TTC549 (cell line): ENCODE measurements around the gene SLC6A7.

Experiments used
- FAIRE-seq: peaks from 2 replicates; lab custom pipeline; 2012; peaks lifted over from hg19 to GRCh38; lab: Jason Lieb, UNC

SLC6A7 gene

GRCh38 chr5:150195736-150196485 is 6.0 kb downstream of the SLC6A7 start:
- no peak for FAIRE-seq

DNA sequence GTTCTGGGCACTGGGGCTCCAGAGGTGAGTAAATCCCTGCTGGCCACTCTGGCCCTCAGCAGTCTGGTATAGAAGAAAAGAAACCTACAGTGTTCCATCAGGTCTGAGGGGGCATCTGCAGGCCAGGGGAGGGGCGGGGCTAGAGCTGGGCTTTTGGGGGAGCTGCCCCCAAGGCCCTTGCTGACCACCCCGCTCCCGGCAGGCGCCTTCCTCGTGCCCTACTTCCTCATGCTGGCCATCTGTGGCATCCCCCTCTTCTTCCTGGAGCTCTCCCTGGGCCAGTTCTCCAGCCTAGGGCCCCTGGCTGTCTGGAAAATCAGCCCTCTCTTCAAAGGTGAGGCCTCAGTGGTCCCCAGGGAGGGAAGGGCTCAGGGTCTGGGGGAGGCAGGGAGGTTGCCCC is 6.7 kb downstream of the SLC6A7 start:
- FAIRE-seq, result no peak

- no peak for FAIRE-seq
Measured at GRCh38 chr5:150196986-150197385, 7.1 kb downstream of the SLC6A7 start.

DNA sequence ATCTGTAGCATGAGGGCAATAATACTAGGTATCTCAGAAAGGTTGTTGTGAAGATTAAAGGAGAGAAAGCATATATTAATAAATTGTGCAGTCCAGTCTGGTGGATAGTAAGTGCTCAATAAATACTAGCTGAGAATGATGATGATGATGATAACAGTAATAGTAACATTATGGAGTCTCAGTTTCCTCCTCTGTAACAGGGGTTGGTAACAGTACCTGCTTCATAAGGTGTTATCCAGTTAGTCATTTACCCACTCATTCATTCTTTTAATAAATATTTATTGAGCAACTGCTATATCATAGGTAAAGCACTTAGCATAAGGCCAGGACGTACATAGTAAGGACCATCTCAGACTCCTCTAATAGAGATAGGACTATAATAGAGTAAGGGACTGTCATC is 7.6 kb downstream of the SLC6A7 start:
- FAIRE-seq, result no peak

DNA sequence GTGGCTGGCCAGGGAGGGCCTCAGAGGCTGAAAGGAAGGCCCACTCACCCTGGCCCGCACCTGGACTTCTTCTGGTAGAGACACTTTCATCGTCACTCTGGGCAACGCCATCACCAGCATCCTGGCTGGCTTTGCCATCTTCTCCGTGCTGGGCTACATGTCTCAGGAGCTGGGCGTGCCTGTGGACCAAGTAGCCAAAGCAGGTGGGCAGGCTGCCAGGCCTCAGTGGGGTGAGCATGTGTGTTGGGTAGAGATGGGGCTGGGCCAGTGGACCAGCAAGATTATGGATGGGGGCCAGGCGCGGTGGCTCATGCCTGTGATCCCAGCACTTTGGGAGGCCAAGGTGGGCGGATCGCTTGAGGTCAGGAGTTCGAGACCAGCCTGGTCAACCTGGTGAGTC is 12.6 kb downstream of the SLC6A7 start:
- FAIRE-seq, result no peak

GRCh38 chr5:150203832-150204589 is 14.1 kb downstream of the SLC6A7 start:
- no peak for FAIRE-seq

DNA sequence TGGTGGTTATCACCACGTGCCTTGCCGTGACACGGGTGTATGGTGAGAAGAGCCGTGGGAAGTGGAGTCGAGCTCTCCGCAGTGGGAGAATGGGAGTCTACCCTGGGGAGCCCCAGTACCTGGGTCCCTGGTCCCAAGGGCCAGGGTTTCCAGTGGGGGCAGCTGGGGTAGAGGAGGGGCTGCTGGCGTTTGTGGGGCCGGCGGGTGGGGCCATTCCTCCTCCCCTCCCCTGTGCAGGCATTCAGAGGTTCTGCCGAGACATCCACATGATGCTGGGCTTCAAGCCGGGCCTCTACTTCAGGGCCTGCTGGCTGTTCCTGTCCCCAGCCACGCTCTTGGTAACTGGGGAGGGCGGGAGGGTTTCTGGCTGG is 14.7 kb downstream of the SLC6A7 start:
- no peak for FAIRE-seq

- FAIRE-seq, result no peak
Measured at GRCh38 chr5:150206098-150206778, 16.4 kb downstream of the SLC6A7 start.

- FAIRE-seq, result no peak
Measured at GRCh38 chr5:150206779-150207115, 16.9 kb downstream of the SLC6A7 start.

DNA sequence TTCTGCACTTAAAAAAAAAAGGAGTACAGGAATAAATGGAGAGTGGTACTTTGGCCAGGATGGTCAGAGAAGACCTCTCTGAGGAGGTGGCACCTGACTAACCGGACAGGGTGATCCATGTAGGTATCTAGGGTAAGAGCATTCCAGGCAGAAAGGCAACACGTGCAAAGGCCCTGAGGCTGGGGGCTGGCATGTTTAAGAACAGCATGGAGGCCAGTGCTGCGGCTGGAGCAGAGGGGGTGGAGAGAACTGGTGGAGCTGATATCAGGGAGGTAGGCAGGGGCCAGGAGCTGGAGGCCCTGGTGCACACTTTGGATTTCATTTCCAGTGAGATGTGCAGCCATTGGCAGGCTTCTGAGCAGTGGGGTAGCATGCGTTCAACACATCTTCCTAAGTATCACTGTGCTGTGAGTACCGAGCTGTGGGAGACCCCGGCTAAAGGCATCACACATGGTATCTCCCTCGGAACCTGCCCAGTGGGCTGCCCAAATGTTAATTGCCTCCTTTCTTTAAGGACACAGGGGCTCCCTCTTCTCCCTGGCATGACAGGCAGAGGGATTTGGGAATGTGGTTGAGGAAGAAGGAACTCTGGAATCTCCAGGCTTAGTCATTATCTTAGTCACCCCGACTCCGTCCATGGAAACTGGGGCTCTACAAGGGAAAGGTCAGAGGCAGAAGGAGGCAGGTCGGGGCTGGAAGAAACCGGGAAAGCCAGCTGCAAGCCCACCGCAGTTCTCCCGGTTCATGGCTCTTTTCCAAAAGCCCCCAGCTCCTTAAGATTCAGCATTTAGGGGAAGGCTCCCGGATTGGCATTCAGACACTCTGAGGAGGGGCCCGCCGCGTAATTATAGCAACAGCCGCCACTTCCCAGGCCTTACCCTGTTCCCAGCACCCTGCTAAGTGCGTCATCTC is 18.6 kb downstream of the SLC6A7 start:
- no peak for FAIRE-seq

- FAIRE-seq, result no peak
Measured at GRCh38 chr5:150209099-150209635, 19.3 kb downstream of the SLC6A7 start.

DNA sequence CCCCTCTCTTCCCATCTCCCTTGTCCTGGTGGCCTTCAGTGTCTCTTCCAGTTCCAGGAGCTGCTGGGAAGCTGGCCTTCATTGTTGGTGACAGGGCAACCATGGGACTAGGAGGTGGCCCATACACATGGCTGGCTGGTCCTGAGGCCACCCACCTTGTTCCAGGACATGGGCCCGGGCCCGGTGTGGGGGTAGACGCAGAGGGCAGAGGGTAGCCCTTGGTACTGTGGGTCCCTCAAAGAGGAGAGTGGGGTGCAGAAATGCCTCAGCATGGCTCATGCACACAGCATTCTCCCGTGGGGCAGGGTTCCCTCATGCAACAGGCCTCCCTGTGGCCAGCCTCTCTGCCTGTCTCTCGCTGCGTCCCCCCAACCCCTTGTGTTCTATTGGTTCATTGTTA is 20.8 kb downstream of the SLC6A7 start:
- no peak for FAIRE-seq

DNA sequence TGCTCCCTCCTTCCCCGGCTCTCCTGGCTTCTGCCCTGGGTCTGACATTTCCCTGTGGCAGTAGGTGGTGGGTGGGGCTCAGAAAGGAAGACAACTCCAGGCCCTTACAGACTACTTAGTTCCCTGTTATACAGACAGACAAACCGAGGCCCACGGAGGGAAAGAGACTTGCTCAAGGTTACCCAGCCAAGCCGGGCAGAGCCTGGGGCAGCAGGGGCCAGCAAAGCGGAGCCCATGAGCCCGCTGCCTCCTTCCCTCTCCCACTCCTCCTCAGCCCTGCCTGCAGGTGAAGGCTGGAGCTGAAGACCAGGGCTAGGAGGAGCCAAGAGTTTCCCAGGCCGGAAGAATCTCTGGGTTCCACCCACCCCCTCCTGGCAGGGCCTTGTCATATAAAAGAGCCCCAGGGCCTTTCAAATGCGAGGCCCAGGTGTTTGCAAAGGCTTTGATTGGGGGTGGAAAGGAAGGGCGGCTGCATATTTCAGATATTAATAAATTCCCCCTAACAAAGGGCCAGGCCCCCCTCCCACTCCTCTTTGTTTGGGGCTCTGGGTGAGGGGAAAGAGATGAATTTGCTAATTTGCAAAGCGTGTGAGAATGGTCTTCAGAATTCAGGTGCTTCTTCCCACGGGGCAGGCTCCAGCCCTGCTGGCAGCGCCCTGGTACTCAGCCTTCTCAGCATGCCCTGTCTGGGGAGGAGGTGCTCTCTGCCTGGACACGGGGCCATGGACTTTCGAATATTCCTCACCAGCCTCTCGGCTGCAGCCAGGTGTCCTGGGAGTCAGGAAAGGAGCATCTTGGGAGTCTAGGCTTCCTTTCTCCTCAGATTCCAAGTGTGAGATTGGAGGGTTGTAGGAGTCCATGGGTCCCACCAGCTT is 21.5 kb downstream of the SLC6A7 start:
- no peak for FAIRE-seq

GRCh38 chr5:150213530-150213929 is 23.7 kb downstream of the SLC6A7 start:
- no peak for FAIRE-seq

DNA sequence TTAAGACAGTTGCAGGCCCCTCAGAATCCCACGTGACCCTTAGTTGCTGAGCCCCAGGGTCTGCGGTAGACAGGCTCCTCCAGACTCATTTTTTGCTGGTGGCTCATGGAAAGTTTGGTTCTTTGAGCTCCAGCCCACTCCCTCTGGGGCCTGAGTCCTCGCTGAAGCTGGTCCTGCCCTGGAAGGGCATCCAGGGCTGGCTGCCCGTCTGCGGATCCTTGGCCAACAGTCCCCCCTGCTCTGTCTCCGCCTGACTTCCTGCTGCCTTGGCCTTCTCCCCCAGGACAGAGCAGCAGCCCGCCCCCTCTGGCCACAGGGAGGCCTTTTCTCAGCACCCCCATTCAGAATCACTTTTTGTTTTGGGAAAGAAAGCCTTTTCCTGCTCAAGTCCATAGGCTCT is 24.4 kb downstream of the SLC6A7 start:
- FAIRE-seq, result no peak

DNA sequence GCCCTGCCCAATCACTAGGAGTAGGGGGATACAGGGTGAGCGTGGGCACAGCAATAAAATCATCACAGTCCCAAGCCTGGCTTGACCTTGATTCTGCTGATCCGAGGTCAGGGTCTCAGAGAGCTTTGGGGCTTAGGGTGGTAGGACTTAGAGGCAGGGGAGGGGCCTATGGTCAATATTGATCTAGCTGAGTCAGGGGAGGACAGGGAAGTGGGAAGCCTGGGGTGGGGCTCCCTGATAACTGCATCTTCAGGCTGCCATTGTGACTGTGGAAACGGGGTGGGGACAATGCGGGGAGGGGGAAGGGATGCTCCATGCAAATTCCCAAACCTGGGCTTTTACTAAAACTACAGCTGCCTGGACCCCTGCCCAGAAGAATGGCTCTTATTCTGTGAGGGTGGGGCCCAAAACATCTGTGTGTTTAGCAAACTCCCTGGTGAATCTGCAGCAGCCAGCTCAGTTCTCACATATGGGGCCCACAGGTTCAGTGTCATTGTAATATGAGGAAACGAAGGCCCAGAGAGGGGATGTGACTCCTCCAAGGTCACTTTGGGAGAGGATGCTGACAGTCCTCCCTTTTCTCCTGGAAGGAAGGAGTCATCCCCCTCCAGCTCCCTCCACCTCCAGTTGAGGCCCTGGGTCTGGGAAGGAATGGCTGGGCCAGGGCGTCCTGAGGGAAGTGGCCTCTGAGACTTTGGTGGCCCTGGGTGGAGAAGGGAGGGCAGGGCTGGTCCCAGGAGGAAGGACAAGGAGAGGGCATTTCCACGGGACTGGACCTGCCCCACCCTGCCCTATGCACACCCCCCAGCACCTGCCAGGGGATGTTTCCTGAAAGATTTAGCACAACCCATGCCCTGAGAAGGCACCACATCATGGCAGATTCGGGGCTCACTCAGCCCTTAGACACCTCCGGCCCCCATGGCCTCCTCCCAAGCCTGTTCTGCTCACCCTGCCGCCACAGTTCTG is 26.4 kb downstream of the SLC6A7 start:
- FAIRE-seq, result no peak

GRCh38 chr5:150217038-150217437 is 27.2 kb downstream of the SLC6A7 start:
- FAIRE-seq, result no peak

- FAIRE-seq, result peak; percentile 56
Measured at GRCh38 chr5:150217873-150218692, 28.2 kb downstream of the SLC6A7 start.

DNA sequence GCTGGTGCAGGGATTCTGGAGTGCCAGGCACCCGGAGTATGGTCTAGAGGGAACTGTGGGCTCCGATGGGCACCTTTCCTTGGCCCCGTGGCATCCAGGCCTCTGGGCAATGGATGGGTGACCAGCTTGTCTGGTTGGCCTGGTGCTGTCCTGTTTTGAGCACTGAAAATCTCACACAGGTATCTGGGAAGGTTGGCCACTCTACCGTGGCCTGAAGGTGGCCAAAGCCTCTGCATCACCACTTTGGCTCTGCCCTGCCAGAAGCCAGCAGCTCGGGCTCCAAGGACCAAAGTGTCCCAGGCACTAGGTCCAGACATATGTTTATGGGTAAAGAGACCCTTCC is 28.8 kb downstream of the SLC6A7 start:
- FAIRE-seq, result no peak
